ENCODE data around the gene SLC16A6. TPM values are rescaled to one million over a fixed set of nuclear protein-coding genes. Genes with fewer than 3 reads are reported as not detected.
A peak's percentile ranks its signal among the peaks of the same experiment; 100 is the strongest.
"Not testable (repeated sequence)": the region's sequence is repeated elsewhere in the genome, so short reads cannot be mapped to it uniquely, and the experiment has no call there.

The SLC16A6 gene
- total RNA-seq, 1 experiment from 2014 or later = 4.8 TPM

DNA sequence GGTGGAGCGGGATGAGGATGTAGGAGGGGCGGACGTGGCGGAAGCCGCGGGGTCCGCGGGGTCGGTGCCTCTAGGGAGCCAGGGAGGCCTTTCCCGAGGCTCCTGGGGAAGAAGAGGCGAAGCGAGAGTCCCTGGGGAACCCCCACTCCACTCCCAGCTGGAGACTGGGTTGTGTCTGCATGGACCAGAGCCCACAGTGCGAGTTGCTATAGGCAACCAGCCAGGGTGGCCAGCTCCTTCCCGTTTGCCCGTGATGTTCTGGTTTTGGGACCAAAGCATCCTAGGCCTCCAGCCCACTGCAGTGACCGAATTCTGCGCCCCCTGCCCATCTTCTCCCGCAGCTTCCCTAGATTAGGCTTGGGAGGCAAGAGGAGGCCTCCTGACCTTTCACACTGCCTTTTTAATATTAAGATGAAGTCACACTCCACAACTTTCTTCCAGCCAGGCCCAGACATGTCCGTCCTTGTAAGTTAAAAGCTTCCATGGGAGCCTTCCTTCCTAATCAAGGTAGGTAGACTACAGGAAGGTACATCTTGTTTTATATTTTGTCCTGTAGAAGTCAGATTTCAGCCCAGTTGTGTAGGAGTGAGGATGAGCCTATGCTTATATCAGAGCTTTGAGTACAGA lies 42.6 kb downstream of the SLC16A6 start:
- peak; percentile 55 for DNase-seq (ENCODE audit: low read depth)

DNA sequence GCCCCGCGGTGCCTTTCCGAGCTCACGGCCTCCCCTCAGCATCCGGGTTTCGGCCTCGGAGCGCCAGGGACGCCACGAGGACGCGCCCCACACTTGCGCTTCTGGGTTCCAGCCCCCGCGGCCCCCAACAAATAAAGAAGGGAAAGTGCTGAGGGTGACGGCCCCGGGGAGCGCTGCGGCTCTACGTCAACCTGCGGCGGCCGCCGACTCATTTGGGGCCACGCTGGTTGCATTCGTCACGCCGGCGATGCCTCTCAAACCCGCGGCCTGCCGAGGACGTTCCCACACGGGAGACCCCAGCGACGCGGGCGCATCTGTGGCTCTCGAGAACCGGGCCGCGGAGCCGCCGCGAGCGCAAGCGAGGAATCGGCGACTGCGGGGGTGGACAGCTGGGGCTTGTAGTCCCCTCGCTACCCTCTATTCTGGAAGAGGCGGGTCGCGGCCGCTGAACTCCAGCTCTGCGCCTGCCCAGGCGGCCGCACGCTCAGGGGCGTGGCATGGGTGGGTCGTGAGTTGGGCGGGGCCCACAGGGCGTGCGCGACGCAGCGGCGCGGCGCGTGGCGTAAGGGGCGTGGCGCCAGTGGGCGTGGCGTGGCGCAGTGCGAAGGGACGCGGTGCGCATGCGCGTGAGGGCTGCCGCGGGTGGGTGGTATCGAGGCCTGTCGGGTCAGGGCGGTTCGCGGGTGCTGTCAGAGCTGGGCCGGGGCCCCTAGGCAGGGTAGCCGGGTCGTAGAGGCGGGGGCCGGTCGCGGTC lies 43.3 kb downstream of the SLC16A6 start, which contains the start of gene AMZ2:
Gene AMZ2, plus strand, starts transcription at position 599 of the 754 bp plus-strand sequence. CDS start 2,145 bp downstream, outside the sequence.
- peak; percentile 88 for DNase-seq (ENCODE audit: low read depth)

DNA sequence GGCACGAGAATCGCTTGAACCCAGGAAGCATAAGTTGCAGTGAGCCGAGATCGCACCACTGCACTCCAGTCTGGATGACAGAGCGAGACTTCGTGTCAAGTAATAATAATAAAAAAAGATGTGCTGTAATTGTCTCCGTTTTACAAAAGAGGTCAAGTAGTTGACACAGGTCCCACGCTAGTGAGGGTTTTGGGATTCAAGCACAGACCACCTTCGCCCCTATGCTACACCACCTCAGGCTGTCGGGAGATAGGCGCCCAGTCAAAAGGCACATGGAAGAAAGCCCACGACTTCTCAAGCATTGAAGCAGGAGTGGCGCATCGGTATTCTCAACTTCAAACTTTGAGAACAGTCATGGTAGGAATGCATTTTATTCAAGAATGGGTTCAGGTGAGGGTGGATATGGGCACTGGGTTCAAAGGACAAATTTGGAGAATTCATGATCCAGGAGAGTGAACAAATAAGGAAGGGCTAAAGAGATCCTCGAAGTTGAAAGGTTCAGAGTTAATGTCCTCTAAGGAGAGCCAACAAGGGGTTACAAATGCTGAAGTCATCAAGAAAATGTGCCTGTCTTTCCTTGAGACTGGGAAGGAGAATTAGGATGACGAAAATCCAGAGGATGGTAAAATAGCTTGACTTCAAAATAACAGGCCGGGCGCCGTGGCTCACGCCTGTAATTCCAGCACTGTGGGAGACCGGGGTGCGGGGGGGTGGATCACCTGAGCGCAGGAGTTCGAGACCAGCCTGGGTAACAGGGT lies 44.5 kb downstream of the SLC16A6 start:
- no peak for DNase-seq (ENCODE audit: low read depth)

DNA sequence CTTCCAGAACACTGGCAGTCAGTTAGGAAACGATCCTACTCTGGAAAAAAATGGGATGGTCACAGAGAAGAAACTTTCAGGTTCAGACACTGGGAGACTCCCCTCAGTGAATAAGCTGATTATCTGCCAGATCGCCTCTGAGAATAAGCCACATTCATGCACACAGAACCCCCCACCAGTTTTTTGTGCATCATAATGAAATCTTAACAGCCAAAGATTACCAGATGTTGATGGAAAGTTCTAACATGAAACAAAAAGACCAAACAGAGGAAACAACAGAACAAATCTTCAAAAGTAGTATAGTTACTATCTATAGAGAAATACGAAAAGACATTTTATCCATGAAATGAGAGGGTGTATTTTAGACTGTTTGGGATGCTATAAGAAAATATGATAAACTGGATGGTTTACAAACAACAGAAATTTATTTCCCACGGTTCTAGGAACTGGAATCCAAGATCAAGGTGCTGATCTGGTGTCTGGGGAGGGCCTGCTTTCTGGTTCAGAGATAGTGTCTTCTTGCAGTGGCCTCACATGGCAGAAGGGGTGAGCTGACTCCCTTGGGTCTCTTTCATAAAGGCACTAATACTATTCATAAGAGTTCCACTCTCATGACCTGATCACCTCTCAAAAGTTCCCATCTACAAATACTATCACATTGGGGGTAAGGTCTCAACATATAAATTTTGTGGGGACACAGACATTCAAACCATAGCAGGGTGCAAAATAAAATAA lies 51.1 kb downstream of the SLC16A6 start:
- no peak for DNase-seq (ENCODE audit: low read depth)

DNA sequence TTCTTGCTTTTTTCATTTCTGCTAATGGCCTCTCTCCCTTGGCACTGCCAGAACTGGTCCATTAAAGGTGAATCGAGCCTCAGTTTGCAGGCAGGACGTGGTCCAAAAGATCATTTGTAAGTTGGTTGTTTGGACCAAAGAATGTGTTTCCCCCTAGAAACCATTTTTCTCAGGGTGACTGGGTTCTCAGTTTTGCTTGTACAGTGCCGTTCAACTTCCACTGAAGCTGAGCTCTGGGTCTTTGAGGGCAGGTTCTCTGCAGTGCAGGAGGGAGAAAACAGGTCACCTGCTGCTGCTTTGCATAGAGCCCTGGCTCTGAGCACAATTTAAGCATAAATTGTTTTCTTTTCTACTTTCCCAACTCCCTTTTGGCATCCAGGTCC lies 52.1 kb downstream of the SLC16A6 start:
- DNase-seq (ENCODE audit: low read depth) = no peak

DNA sequence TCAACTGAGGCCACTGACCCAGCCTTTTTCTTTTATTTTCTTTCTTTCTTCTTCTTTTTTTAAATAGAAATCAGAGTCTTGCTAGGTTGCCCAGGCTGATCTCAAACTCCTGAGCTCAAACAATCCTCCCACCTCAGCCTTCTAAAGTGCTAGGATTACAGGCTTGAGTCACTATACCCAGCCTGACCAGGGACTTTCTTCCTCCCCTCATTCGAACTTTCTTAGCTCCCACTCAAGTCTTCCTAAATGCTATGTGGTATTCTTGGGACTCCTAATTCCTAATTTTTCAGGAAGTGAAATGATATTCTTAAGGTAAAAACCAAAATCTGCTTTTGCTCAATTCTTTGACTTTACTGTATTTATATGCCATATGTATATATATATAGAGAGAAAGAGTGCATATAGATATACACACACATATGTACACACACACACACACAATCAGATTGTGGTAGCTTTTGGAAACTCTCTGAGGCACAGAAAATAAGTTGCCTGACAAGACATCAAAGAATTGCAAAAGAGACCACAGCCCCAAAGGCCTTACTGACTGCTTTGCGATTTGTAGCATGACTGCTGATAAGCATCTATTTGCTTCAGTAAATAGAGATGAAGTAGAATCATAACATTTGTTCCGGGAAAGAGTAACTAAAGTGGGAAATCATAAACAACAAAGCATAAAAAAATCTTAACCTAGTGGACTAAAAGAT lies 52.6 kb downstream of the SLC16A6 start:
- no peak for DNase-seq (ENCODE audit: low read depth)

DNA sequence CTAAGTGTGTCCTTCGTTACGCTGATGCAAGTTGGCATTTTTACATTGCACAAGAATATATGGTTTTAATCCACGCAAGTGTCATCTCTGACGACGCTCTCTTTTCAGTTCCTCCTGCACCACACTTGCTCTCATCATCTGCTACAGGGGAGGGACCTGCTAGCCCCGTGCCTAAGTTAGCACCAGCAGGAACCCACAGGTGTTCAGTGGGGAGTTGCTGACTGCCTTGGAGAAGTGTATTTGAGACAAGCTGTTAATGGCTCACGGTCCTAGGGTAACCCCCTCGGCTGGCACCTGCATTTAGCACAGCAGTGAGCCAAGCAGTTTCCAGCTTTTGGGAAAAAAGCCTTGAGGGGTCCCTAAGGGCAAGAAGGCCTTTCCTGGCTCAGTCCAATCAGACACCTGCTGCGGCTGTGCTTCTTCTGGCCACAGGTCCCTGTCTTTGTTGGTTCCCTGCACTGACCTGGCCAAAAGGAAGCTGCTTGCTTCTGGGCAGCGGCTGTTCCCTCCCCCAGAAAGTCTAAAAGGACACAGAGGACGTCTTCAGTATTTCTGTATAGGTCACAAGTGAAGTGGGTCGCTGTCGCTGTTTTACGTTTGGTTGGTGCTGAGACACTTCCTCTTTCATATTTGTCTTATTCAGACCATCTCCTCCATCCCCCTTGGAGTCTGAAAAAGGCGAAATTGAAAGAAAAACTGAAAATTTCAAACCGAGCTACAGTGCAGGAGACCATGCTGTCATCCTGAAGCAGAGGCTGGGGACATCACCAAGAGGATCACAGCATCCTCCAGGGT lies 53.4 kb downstream of the SLC16A6 start:
- not testable (repeated sequence) for DNase-seq (ENCODE audit: low read depth)

DNA sequence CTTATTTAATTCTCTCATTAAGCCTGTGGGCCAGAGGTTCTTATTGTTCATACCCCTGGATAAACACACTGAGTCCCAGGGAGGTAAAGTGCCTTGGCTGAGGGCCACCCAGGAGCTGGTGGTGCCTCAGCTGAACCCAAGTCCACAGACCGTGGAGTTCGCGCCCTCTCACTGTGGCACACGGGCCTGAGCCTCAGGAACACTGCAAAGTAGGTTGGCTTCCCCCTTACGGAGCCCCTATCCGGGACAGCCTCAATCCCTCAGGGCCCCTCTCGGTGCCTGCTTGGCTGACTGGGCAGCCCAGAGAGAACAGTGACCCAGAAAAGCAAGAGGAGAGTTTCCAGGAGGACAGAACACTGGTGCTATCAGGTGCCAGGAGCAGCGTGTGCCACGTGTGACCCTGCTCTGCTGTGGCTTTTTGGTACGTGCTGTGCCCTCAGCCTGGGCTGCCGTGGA lies 55.6 kb downstream of the SLC16A6 start:
- peak; percentile 7 for DNase-seq (ENCODE audit: low read depth)

DNA sequence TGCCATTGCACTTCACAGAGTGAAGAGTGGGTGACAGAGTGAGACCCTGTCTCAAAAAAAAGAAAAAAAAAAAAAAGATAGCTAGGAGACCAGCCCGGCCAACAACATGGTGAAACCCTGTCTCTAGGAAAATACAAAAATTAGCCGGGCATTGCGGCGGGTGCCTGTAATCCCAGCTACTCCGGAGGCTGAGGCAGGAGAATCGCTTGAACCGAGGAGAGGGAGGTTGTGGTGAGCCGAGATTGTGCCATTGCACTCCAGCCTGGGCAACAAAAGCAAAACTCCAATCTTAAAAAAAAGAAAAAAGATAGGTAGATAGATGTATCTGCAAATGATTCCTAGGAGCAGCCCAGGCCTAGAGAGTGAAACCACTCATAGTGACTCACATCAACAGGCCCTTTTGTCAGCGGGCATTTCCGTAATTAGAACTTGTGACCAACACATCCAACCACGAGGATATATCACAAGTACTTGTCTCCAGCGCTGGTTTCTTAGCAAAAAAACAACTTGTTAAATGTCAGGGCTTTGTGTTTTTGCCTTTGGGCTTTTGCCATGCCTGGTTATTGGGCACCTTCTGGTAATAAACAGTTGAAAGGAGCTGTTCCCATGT lies 56.1 kb downstream of the SLC16A6 start:
- peak; percentile 87 for DNase-seq (ENCODE audit: low read depth)

DNA sequence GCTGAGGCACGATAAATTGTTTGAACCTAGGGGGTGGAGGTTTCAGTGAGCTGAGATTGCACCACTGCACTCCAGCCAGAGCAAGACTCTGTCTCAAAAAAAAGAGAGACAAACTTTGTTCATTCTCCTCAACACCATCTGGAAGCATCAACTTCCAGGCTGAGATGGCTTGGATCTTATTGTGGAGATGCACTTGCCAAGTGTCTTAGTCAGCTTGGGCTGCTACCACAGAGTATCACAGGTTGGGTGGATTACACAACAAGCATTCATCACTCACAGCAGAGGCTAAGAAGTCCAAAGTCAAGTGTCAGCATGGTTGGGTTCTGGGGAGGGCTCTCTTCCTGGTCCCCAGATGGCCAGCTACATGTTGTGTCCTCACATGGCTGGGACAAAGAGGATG lies 58.2 kb downstream of the SLC16A6 start:
- peak; percentile 68 for DNase-seq (ENCODE audit: low read depth)

DNA sequence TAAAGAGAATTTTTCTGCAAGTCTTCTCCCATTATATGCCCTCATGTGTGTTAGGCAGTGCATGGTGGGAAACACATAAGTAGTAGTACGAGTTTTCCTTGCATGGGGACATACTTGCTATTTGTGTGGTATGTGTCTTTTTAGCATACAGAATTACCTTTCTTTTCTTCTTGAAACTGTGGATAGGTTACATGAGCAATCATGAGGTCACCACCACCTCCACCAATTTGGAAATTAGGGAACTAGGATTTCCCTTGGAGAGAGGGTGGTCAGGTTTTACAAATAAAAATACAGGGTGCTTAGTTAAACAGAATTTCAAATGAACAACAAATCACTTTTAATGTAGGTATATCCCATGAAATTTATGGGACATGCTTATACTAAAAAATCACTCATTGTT lies 59.4 kb downstream of the SLC16A6 start:
- DNase-seq (ENCODE audit: low read depth) = no peak

DNA sequence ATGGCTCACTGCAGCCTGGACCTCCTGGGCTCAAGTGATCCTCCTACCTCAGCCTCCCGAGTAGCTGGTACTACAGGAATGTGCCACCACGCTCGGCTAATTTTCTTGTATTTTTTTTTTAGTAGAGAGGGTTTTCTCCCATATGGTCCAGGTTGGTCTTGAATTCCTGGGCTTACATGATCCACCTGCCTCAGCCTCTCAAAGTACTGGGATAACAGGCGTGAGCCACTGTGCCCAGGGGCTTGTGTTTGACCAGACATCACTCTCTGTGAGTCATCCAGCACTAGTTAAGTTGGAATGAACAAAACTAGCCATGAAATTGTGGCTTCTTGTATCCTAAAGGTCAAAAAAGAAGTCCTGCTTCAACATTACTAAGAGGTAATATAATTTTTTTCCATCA lies 59.8 kb downstream of the SLC16A6 start:
- DNase-seq (ENCODE audit: low read depth) = peak; percentile 46

DNA sequence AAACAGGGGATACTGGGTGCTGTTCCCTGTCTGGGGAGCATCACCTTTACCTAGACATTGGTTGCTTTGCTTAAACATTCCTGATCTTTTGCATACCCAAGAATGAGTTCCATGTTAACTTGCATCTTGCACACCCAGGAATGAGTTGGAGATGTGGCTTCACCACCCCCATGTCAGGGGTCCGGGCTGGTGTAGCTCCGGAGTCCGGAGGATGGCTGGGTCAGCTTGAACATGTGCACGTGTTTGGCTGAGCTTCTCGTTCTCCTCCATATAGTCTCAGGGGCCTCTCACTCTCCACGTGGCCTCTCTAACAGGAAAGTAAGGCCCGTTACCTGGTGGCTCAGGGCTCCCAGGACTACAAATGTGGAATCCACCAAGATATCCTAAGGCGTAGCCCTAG lies 61.3 kb downstream of the SLC16A6 start:
- DNase-seq (ENCODE audit: low read depth) = no peak

DNA sequence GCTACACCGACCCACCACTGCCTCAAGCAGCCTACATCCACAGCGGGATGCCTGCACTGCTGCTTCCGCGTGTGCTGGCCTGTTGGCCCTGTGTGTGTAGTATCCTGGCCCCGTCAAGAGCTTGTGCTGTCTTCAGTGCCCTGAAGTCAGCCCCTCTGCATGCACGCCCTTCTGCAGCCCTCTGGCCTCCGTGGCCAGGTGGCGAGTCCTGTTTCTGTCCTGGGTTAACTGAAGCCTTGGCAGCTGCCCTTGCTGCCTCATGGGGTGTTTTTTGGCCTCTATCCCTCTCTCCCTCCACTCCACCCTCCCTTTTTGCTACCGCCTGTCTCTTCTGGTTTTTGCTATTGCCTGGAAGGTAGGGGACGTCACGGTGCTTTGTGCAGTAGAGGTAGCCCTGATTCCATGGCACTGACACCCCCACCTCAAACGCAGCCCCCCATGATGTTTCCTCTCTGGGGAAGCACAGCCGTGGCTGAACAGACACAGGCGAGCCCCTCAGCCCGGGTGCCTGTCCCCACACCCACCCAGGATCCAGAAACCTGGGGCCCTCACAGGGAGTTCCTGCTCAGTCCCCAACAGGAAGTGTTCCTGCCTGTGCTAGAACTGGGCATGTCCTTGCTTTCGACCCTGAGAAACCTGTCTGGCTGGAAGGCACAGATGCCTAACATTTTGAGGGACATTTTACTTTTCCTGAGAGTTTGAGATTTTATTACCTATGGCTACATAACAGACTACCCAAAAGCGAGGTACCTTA lies 61.9 kb downstream of the SLC16A6 start:
- DNase-seq (ENCODE audit: low read depth) = no peak

DNA sequence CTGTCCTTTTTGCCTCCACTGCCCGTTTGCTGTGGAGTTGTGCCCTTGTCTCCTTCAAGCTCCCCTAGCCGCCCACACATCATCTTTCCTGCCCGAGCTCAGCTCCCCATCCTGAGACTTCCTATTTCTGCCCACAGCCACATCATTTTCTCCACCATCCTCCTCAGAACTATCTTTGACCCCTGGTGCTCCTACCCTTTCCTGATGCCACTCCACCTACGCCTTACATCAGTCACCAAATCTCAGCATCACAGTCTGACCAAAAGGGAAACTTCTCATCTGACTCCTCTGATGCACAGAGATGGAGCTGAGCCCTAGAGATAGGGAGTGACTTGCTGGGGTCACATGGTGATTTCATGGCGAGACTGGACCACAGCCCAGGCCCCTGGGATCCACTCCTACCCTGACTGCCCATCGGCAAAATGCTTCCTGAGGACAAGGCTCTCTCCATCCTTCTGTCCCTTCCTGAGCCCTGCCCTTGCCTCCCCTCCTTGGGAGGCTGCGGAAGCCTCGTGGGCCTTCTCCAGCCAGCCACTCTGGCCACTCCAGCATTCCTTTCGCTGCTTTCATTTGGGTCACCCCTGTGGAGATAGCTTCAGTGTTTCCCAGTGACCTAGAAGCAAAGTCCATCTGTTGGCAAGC lies 62.8 kb downstream of the SLC16A6 start:
- DNase-seq (ENCODE audit: low read depth) = not testable (repeated sequence)

DNA sequence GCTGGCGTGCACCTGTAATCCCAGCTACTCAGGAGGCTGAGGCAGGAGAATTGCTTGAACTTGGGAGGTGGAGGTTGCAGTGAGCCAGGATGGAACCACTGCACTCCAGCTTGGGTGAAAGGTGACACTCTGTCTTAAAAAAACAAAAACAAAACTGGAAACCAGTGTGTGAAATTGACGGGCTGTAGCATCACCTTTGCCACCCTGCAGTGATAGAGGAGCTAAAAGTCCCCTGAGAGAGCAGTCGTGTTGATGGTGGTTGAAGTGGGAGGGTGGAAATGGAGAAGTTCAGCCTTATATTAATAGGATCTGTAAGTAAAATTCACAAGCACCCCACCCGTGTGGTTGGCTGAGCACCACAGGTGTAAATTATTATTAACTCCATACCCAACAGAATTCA lies 65.9 kb downstream of the SLC16A6 start:
- DNase-seq (ENCODE audit: low read depth) = not testable (repeated sequence)

DNA sequence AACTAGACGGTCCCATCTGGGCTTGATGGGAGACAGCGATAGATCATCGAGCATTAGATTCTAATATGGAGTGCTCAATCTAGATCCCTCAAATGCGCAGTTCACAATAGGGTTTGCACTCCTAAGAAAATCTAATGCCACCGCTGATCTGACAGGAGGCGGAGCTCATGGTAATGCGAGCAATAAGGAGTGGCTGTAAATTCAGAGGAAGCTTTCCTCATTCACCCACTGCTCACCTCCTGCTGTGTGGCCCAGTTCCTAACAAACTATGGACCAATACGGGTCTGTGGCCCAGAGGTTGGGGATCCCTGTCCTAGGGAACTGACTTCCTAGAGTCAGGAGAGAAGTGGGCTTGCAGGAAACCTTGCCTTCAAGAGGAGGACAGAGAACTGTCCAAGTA lies 68.3 kb downstream of the SLC16A6 start:
- no peak for DNase-seq (ENCODE audit: low read depth)

DNA sequence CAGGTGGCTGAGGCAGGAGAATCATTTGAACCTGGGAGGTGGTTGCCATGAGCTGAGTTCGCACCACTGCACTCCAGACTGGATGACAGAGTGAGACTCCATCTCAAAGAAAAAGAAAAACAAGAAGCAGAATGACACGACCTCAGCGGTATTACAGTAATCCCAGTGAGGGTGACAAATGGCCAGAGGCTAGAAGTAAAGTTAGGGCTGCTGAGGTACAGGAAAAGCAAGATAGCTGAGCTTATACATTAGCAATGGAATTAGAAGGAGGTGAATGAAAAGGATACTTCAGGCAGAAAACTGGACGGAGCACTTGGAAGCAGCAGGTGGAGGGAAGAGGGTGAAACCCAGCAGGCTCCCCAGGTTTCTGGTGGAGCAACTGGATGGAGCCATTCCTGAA lies 69.1 kb downstream of the SLC16A6 start:
- no peak for DNase-seq (ENCODE audit: low read depth)

DNA sequence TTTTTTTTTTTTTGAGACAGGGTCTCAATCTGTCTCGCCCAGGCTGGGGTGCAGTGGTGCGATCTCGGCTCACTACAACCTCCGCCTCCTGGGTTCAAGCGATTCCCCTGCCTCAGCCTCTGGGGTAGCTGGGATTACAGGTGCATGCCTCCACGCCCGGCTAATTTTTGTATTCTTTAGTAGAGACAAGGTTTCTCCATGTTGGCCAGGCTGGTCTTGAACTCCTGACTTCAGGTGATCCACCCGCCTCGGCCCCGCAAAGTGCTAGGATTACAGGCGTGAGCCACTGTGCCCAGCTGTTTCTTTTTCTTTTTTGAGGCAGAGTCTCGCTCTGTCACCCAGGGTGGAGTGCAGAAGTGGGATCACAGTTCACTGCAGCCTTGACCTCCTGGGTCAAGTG lies 70.1 kb downstream of the SLC16A6 start:
- DNase-seq (ENCODE audit: low read depth) = not testable (repeated sequence)
